GM12878 (cell line): ENCODE measurements around the gene KIF23. TPM values are rescaled to one million over a fixed set of nuclear protein-coding genes. Genes with fewer than 3 reads are reported as not detected.

Experiments used
- ATF2 ChIP-seq: IDR thresholded peaks from 2 replicates; pipeline ENCODE4 v1.6.1; 2012; ENCODE audit warnings: low read length, inconsistent platforms
- ETV6 ChIP-seq, 2 experiments: fragments of 450-650 bp in 1 of 2; IDR thresholded peaks in 1 of 2; conservative IDR thresholded peaks in 1 of 2; 2 replicates each; pipeline ENCODE4 v1.6.1; 2014; ENCODE audit warnings: antibody characterized with exemption in 1 of 2, borderline replicate concordance in 1 of 2, low read depth in 1 of 2, mild to moderate bottlenecking in 1 of 2, moderate library complexity in 1 of 2
- FOS ChIP-seq: IDR thresholded peaks from 3 replicates; pipeline ENCODE4 v1.6.1; 2011; ENCODE audit warnings: borderline replicate concordance; ENCODE audit not compliant: insufficient read length; ENCODE audit errors: extremely low read depth
- KLF5 ChIP-seq: fragments of 450-650 bp; IDR thresholded peaks from 2 replicates; pipeline ENCODE4 v1.6.1; 2014; ENCODE audit warnings: mild to moderate bottlenecking; ENCODE audit not compliant: partially characterized antibody
- MAX ChIP-seq: IDR thresholded peaks from 2 replicates; pipeline ENCODE4 v1.6.1; 2012; ENCODE audit warnings: low read depth, low read length, improper control_type of control experiment
- PRDM15 ChIP-seq: fragments of 450-650 bp; formaldehyde crosslinking; IDR thresholded peaks from 2 replicates; pipeline ENCODE4 v1.4.0; 2020; ENCODE audit warnings: mild to moderate bottlenecking, moderate library complexity
- STAT1 ChIP-seq: fragments of 450-650 bp; conservative IDR thresholded peaks from 2 replicates; pipeline ENCODE4 v1.6.1; 2014; ENCODE audit warnings: antibody characterized with exemption, mild to moderate bottlenecking
- YBX1 ChIP-seq: fragments of 450-650 bp; IDR thresholded peaks from 2 replicates; pipeline ENCODE4 v1.6.1; 2016; ENCODE audit warnings: antibody characterized with exemption
- polyA plus RNA-seq, 11 experiments: library from polyadenylated mRNA; depleted of rRNA in 4 of 11; unstranded in 6 of 11; stranded (reverse) in 5 of 11; fragments of >200 nt; fragmentation: Nextera tagmentation in 4 of 11; fragmentation: Illumina TruSeq in 1 of 11; extraction: Ambion mirVana in 4 of 11; extraction: Trizol in 1 of 11; gene quantifications; 1 replicate in 1 of 11; 2 replicates in 10 of 11; pipeline versions ENCODE4 v1.2.1 to v1.2.3, GENCODE V29; 2011 to 2016; ENCODE audit warnings: inconsistent platforms in 2 of 11, missing spikeins in 2 of 11, low read depth in 1 of 11
- total RNA-seq, 4 experiments: library from RNA; depleted of rRNA in 3 of 4; stranded (reverse); fragments of >200 nt in 3 of 4; fragmentation: Illumina TruSeq in 1 of 4; extraction: Trizol in 1 of 4; gene quantifications; 2 replicates each; pipeline versions ENCODE4 v1.2.1 to v1.2.3, GENCODE V29; 2013 to 2021

The KIF23 gene
- total and polyA plus RNA-seq, 10 of the 15 experiments (the other 5 are each of a cell fraction or from before 2014, with no cell fraction given): 28.0 to 62.5 (median 46.6) TPM

- TF ChIP-seq PRDM15 (no peak), STAT1 (no peak), MAX (no peak), ETV6 (conservative IDR thresholded peaks at IDR 0.05 in 1 of 2, IDR thresholded peaks at IDR 0.05 in 1 of 2; ENCODE audit: borderline replicate concordance in 1 of 2, low read depth in 1 of 2) (no peak), YBX1 (no peak), ATF2 (no peak), FOS (no peak), KLF5 (no peak)
Measured at GRCh38 chr15:69421498-69421897, 7.3 kb downstream of the KIF23 start (continued).
